GM18499 (cell line): ENCODE results near the gene AP4M1.

ENCODE experiments used
- ATAC-seq: cut with Tn5 transposase; IDR thresholded peaks from one replicate; pipeline ENCODE4 v1.9.1; 2021; ENCODE audit warnings: moderate number of reproducible peaks; ENCODE audit not compliant: insufficient read depth, unreplicated experiment

AP4M1 gene

DNA sequence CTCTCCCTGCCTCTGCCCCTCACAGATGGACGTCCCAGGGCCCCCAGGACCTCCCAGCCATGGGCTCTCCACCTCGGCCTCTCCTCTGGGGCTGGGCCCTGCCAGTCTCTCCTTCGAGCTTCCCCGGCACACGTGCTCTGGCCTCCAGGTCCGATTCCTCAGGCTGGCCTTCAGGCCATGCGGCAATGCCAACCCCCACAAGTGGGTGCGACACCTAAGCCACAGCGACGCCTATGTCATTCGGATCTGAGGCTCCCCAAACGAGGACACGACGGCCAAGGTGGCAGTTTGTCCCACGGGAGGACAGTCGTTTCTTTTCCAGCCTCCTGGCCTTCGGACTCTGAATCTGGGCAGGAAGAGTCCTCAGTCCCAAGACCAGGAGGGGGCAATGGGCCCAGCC is 5.2 kb downstream of the AP4M1 start:
- ATAC-seq, result no peak

DNA sequence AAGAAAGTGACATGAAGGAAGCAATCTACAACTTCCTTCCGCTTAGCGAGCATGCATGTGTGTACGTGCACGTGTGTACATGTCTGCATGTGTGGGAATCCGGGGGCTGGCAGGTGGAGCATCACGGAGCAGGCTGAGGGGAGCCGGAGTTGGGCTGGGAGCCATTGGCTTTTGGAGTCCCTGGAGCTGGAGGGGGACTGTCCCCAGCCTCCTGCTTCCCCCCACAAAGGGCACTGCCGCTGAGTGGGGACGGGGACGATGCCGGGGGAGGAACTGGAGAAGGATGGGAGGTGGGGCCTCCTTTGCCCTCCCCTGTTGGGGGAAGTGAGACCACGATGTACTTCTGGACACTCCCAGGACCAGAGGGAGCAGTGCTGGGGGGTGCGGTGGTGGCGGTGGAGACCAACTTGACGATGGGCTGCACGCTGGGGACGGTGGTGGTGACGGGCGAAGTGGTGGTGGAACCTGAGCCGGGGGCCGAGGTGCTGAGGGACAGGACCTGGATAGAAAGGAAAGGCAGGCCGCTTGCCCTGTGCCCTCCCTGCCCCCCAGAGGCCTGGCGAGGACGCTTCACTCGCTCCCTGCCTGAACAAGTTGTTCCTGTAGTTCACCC is 5.8 kb downstream of the AP4M1 start:
- no peak for ATAC-seq

DNA sequence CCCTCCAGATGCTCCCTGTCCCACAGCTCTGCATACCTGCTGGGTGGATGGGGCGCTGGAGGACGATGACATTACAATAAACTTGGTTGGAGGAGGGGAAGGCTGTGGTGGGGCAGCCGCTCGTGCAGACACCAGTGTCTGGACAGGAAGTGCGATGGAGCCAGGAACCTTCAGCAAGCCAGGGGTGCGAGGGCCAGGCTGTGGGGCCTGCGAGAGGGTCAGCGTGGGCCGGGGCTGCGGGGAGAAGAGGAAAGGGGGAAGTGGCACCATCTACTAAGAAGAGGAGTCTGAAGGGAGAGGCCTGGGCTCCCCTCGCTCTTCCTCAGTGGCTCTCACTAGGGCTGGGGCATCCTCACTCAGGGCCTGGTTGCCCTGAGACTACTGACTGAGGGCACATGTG is 6.4 kb downstream of the AP4M1 start:
- ATAC-seq, result no peak

DNA sequence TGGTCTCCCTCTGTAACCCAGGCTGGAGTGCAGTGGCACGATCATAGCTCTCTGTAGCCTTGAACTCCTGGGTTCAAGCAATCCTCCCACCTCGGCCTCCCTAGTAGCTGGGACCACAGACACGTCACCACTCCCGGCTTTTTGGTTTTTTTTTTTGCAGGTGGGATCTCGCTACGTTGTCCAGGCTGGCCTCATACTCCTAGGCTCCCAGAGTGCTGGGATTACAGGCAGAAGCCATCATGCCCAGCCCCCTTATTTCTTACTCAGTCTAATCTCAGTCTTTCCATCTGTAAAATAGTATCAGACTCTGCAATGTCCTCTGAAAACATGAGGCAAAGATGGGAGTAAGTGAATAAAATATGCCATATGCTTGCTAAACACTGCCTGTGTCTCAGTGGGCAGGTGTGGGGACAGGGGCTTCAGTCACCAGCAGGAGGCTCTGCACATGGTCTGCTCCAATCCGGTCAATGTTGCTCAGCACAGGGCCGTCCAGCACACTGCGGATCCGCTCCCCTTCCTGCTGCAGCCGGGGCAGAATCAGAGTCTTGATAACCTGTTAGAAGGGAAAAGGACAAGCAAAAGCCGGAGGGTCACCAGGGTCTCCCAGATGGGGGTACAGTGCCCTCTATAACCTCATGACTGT is 8.2 kb downstream of the AP4M1 start:
- ATAC-seq, result no peak

DNA sequence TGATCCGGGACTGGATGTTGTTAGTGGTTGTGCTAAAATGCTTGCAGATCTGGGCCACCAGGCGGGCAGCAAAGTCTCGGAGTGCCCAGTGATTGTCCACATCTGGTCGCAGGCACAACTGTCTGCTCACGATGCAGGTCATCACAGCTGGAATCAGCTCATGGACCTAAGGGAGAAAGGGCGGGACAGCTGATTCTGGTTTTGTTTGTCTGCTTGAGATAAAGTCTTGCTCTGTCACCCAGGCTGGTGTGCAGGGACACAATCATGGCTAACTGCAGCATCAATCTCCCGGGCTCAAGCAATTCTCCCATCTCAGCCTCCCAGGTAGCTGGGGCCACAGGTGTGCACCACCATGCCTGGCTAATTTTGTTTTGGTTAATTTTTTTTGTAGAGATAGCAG is 9.7 kb downstream of the AP4M1 start:
- no peak for ATAC-seq

DNA sequence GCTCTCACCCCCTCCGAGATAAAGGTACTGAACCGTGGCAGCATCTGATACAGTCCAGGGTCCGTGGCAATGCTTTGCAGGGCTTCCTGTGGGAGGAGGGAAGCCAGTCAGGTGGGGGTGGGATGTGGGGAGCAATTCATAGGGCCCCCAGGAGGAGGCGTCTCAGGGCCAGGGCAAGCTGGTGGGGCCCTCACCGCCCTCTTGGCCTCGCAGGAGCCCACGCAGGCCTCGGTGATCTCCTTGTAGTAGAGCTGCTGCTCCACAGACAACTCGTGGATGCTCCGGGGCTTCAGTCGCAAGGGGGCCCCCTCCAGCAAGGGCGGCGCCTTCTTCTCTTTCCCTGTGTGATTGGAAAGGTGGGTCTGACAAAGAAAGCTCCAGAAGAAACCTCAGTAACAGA is 10.5 kb downstream of the AP4M1 start:
- ATAC-seq, result no peak

DNA sequence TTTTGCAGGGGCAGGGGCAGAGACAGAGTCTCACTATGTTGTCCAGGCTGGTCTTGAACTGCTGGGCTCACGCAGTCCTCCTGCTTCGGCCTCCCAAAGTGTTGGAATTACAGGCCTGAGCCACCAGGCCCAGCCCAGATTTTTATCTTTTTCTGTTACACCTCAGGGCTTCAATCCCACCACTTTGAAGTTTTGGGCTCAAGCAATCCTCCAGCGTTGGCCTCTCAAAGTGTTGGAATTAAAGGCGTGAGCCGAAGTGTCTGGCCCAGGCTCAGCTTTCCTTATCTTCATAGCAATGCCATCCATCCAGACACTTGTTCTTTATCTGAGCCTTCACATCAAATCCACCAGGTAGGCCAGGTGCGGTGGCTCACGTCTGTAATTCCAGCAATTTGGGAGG is 13.6 kb downstream of the AP4M1 start:
- ATAC-seq, result no peak

DNA sequence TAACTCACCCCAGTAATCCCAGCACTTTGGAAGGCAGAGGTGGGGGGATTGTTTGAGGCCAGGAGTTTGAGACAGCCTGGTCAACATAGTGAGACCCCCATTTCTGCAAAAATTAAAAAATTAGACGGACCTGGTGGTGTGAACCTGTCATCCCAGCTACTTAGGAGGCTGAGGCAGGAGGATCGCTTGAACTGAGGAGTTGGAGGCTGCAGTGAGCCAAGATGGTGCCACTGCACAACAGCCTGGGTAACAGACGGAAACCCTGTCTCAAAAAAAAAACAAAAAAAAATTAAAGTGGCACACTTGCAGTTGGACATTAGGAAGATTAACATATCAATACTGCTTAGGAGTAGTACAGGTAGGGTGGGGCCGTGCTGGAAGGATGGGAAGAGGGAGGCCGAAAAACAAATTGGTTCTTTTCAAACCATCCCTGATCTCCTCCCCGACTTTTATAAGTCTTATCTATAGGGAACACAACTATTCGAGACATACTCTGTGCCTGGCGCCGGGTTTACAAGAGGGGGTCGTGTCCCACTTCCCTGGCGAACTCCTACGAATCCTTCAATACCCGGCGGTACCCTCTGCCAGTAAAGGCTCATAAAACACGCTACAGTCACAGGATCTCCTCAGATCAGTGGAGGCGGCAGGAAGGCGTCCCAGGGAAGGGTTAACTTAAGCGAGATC is 17.1 kb downstream of the AP4M1 start:
- no peak for ATAC-seq

DNA sequence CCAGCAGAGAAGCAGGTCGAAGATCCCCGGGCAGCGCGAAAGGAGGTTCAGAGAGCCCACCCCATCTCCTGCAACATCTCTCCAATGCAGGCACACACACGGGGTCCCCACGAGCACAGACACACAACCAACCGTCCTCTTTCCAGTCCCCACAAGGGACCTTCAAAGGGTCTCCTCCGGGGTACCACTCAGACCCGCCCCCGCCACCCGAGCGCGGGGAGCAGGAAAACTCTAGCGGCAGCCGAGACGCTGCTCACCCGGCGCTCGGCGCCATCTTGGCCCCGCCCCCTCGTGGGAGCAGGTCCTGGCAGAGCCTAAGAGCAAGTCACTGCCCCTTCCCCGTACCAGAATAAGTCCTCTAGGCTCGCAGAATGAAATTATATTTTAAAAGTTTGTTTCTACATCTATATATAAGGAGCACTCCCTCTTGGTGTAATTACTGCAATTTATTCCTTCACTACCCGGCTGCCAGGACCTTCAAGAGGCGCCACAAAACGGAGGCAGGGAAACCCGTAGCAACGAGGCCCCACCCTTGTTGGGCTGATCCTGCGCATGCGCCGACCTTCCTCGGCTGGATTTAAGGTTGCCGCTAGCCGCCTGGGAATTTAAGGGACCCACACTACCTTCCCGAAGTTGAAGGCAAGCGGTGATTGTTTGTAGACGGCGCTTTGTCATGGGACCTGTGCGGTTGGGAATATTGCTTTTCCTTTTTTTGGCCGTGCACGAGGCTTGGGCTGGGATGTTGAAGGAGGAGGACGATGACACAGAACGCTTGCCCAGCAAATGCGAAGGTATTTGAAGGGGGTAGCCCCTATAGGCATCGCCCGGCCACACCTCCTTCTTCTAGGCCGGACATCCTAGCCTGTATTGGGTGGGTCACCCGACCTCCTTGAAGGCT is 17.9 kb downstream of the AP4M1 start, which contains the start of the genes CNPY4 and TAF6:
Gene CNPY4 (plus strand): TSS at position 563 of the 898 bp plus-strand sequence. CDS start 111 bp downstream, at position 674.
Gene TAF6 (minus strand): TSS at position 287 of the 898 bp plus-strand sequence. CDS start 5,149 bp downstream, outside the sequence.
- peak; percentile 72 for ATAC-seq

DNA sequence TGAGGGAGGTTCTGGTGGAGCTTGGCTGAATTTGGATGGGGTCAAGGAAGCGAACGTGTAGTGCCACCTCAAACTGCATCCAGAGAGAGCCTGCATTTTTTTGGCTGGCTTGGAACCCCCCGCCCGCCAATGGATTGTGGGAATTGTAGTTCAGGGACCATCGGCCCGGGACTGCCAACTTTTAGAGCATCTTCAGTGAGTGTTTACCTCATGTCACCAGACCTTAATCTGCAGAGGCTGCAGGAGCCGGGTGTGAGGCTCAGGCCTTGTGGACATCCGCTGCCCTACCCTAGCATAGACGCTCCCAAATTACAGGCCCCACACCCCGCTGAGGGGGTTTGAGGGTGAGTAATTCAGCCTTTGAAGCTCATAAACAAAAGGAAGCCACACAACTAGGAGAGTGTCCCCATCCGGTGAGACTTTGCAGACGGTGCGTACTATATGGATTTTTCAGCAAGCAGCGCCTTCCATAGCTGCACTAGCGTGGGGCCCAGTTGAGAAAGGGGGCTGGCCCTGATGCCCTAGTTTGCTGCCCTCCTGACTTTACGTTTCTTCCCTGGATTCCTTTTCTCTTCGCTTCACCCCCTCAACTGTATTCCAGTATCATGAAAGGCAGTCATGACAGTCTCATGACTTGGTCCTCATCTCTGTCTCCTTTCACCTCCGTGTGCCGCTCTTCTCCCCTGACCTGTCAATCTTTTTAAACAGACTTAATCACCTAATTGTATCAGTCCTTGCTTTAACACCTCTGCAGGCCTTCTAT is 18.7 kb downstream of the AP4M1 start:
- ATAC-seq, result peak; percentile 21

DNA sequence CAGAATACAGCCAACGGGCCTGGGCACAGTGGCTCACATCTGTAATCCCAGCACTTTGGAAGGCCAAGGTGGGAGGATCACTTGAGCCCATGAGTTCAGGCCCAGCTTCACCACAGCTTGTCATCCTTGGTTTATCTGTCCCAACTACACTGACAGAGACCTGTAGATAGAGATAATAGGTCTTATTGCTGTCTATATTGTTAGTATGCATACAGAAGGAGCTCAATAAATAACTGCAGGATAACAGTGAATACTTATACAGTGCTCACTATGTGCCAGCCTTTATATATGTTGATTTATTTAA is 19.2 kb downstream of the AP4M1 start:
- ATAC-seq, result no peak

DNA sequence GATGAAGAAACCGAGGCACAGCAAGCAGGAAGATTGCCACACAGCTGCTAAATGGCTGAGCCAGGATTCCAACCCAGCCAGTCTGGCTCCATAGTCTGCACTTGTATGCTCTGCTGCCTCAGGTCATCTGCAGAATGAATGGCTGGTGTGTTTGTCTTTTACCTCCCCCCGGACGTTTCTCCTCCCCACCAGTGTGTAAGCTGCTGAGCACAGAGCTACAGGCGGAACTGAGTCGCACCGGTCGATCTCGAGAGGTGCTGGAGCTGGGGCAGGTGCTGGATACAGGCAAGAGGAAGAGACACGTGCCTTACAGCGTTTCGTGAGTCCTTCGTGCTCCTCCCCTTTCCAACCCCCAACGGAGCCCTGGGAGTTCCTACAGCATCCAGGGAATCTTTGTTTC is 20.6 kb downstream of the AP4M1 start:
- ATAC-seq, result no peak

DNA sequence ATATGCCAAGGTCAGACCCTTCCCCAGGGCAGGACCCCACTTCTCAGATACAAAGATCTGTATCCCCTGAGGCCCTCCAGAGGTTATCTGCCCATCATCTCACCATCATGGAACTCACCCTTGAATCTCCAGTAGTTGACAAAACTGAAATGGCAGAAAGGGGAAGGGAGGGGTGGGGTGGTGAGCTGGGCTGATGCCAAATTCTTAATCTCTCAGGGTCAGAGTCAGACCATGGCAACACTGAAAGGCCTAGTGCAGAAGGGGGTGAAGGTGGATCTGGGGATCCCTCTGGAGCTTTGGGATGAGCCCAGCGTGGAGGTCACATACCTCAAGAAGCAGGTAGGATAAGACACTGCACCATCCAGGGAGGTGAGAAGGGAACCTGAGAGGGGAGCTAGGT is 21.1 kb downstream of the AP4M1 start:
- ATAC-seq, result no peak

DNA sequence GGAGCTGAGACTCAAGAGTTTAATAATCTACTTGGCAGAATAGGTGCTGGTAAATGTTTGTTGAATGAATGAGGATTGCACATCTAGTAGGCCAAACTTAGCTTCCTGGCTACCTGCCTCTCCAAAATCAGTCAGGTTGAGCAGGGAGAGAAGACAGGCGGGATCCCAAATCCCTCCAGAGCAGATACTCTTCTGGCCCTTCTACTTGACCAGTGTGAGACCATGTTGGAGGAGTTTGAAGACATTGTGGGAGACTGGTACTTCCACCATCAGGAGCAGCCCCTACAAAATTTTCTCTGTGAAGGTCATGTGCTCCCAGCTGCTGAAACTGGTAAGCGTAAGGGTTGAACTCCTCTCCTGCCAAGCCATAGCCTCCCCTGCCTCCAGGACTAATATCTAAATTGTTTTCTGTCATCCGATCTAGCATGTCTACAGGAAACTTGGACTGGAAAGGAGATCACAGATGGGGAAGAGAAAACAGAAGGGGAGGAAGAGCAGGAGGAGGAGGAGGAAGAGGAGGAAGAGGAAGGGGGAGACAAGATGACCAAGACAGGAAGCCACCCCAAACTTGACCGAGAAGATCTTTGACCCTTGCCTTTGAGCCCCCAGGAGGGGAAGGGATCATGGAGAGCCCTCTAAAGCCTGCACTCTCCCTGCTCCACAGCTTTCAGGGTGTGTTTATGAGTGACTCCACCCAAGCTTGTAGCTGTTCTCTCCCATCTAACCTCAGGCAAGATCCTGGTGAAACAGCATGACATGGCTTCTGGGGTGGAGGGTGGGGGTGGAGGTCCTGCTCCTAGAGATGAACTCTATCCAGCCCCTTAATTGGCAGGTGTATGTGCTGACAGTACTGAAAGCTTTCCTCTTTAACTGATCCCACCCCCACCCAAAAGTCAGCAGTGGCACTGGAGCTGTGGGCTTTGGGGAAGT is 23.1 kb downstream of the AP4M1 start:
- no peak for ATAC-seq

DNA sequence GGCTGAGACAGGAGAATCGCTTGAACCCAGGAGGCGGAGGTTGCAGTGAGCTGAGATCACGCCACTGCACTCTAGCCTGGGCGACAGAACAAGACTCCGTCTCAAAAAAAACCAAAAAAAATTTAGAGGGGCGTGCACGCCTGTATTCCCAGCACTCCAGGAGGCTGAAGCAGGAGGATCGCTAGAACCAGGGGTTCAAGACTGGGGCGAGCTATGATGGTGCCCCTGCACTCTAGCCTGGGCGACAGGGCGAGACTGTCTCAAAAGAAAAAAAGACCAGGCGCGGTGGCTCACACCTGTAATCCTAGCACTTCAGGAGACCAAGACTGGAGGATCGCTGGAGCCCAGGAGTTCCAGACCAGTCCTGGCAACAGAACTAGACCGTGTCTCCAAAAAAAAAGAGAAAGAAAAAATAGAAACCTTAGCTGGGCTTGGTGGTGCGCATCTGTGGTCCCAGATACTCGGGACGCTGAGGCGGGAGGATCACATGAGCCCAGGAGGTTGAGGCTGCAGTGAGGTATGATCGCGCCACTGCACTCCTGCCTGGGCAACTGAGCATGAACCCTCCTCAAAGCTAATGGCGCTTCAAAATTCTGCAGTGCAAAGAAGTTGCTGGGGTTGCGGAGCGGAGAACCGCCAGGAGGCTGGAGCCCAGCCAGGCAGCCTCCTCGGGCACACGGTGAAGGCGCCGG is 24.9 kb downstream of the AP4M1 start:
- no peak for ATAC-seq

DNA sequence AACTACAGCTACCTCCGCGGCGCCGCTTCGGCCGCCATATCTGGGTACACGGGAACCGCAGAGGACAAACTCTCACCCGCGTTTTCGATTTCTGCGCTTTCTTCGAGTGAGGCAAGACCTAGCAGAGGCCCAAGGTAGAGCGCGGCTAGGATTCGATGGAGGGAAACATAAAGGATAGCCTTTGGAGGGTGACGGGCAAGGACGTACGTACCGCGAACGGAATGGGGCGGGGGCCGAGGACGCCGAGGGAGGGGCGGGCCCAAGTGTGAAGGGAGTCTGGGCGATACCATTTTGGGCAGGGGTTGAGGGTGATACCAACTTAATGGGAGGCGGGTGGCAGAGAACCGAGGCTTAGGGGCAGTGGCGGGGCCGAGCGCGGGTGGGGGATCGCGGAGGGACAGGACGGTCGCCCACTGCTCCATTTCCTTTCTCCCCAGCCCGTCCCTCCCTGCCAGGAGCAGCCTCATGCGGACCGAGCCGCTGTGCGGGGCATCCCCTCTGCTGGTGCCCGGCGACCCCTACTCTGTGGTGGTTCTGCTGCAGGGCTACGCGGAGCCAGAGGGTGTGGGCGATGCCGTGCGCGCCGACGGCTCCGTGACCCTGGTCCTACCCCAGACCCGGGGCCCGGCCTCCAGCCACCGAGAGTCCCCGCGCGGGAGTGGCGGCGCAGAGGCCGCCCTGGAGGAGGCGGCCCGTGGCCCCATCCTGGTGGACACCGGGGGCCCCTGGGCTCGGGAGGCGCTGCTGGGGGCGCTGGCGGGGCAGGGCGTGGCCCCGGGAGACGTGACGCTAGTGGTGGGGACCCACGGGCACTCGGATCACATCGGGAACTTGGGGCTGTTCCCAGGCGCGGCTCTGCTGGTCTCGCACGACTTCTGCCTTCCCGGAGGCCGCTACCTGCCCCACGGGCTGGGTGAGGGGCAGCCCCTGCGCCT is 25.8 kb downstream of the AP4M1 start, which contains the start of gene MBLAC1:
Gene MBLAC1 (plus strand): TSS at position 37 of the 935 bp plus-strand sequence. CDS start 429 bp downstream, at position 466.
- ATAC-seq, result no peak
